ENCODE measurements around the gene TMEM225.

TMEM225 gene

GRCh38 chr11:123852321-123852720 lies 33.1 kb downstream of the TMEM225 start:
- no peak overlapping the region for H3K27ac Mint-ChIP-seq
- H3K36me3 Mint-ChIP-seq: no peaks in the 10 kb centered on the region
- no peaks in the 10 kb centered on the region for H3K4me1 Mint-ChIP-seq
- H3K27me3 Mint-ChIP-seq: peaks cover 6% of the 10 kb centered on the region
- peaks cover 5% of the 10 kb centered on the region for H3K9me3 Mint-ChIP-seq
- ATAC-seq (ENCODE audit: low read depth) (no peak), DNase-seq (ENCODE audit: low spot score in 2 of 2) (no peak)
- H3K4me3 Mint-ChIP-seq: no peak overlapping the region

- no peak overlapping the region for H3K4me3 Mint-ChIP-seq
- H3K4me1 Mint-ChIP-seq: no peaks in the 10 kb centered on the region
- H3K27me3 Mint-ChIP-seq: peaks cover 6% of the 10 kb centered on the region
- no peak overlapping the region for H3K27ac Mint-ChIP-seq
- no peak for ATAC-seq (ENCODE audit: low read depth)
- no peak for DNase-seq (ENCODE audit: low spot score in 2 of 2)
- peaks cover 4% of the 10 kb centered on the region for H3K9me3 Mint-ChIP-seq
- H3K36me3 Mint-ChIP-seq: no peaks in the 10 kb centered on the region
Observed at GRCh38 chr11:123851110-123851509, 34.4 kb downstream of the TMEM225 start.

- no peak for ATAC-seq (ENCODE audit: low read depth)
- no peak for DNase-seq (ENCODE audit: low spot score in 2 of 2)
- Mint-ChIP-seq H3K36me3 (no peaks in the 10 kb centered on the region), H3K27ac (no peak overlapping the region), H3K27me3 (peaks cover 3% of the 10 kb centered on the region), H3K9me3 (no peaks in the 10 kb centered on the region), H3K4me3 (no peak overlapping the region), H3K4me1 (no peaks in the 10 kb centered on the region)
Observed at GRCh38 chr11:123841174-123841573, 44.3 kb downstream of the TMEM225 start.

- DNase-seq (ENCODE audit: low spot score in 2 of 2): no peak
- Mint-ChIP-seq H3K9me3 (no peaks in the 10 kb centered on the region), H3K4me1 (no peaks in the 10 kb centered on the region), H3K27me3 (peaks cover 3% of the 10 kb centered on the region), H3K36me3 (no peaks in the 10 kb centered on the region), H3K4me3 (no peak overlapping the region), H3K27ac (no peak overlapping the region)
- ATAC-seq (ENCODE audit: low read depth): no peak
Observed at GRCh38 chr11:123839131-123839530, 46.3 kb downstream of the TMEM225 start.

GRCh38 chr11:123838659-123839058 lies 46.8 kb downstream of the TMEM225 start:
- H3K4me3 Mint-ChIP-seq: no peak overlapping the region
- H3K9me3 Mint-ChIP-seq: no peaks in the 10 kb centered on the region
- DNase-seq (ENCODE audit: low spot score in 2 of 2) (no peak), ATAC-seq (ENCODE audit: low read depth) (no peak)
- peaks cover 3% of the 10 kb centered on the region for H3K27me3 Mint-ChIP-seq
- no peak overlapping the region for H3K27ac Mint-ChIP-seq
- H3K36me3 Mint-ChIP-seq: no peaks in the 10 kb centered on the region
- H3K4me1 Mint-ChIP-seq: no peaks in the 10 kb centered on the region

GRCh38 chr11:123838199-123838598 lies 47.3 kb downstream of the TMEM225 start:
- no peak for DNase-seq (ENCODE audit: low spot score in 2 of 2)
- Mint-ChIP-seq H3K9me3 (no peaks in the 10 kb centered on the region), H3K27ac (no peak overlapping the region), H3K4me1 (no peaks in the 10 kb centered on the region), H3K27me3 (peaks cover 3% of the 10 kb centered on the region), H3K36me3 (no peaks in the 10 kb centered on the region), H3K4me3 (no peak overlapping the region)
- ATAC-seq (ENCODE audit: low read depth): no peak

GRCh38 chr11:123833095-123833494 lies 52.4 kb downstream of the TMEM225 start:
- no peak overlapping the region for H3K4me3 Mint-ChIP-seq
- H3K4me1 Mint-ChIP-seq: no peaks in the 10 kb centered on the region
- H3K9me3 Mint-ChIP-seq: peaks cover 3% of the 10 kb centered on the region
- ATAC-seq (ENCODE audit: low read depth) (no peak), DNase-seq (ENCODE audit: low spot score in 2 of 2) (no peak)
- no peak overlapping the region for H3K27ac Mint-ChIP-seq
- H3K27me3 Mint-ChIP-seq: peaks cover 8% of the 10 kb centered on the region
- no peaks in the 10 kb centered on the region for H3K36me3 Mint-ChIP-seq
